Muscle layer of duodenum (tissue), 2 donors: Measurements from ENCODE around the gene EIF5.

Source experiments
- H3K27ac ChIP-seq: one replicate; pipeline ENCODE4 v1.7.0; 2013; ENCODE audit warnings: mild to moderate bottlenecking, low read length
- H3K27me3 ChIP-seq: one replicate; pipeline ENCODE4 v1.7.0; 2013; ENCODE audit warnings: low read depth, mild to moderate bottlenecking, control low read depth, low read length
- H3K36me3 ChIP-seq, 2 donors: one replicate each; pipeline ENCODE4 v1.7.0; 2013; ENCODE audit warnings: low read length in 2 of 2, control low read depth in 1 of 2, mild to moderate bottlenecking in 1 of 2; ENCODE audit not compliant: insufficient read depth in 2 of 2, control insufficient read depth in 1 of 2
- H3K4me1 ChIP-seq, 2 donors: one replicate each; pipeline ENCODE4 v1.7.0; 2013; ENCODE audit warnings: low read length in 2 of 2, mild to moderate bottlenecking in 2 of 2, control low read depth in 1 of 2, moderate library complexity in 1 of 2; ENCODE audit not compliant: insufficient read depth in 2 of 2, control insufficient read depth in 1 of 2
- H3K4me3 ChIP-seq, 2 donors: one replicate each; pipeline ENCODE4 v1.7.0; 2013; ENCODE audit warnings: low read length in 2 of 2, low read depth in 1 of 2, mild to moderate bottlenecking in 1 of 2
- H3K9me3 ChIP-seq, 2 donors: one replicate each; pipeline ENCODE4 v1.7.0; 2013; ENCODE audit warnings: low read length in 2 of 2, control low read depth in 1 of 2, mild to moderate bottlenecking in 1 of 2; ENCODE audit not compliant: control insufficient read depth in 1 of 2
- donor health status: healthy.

EIF5 gene

DNA sequence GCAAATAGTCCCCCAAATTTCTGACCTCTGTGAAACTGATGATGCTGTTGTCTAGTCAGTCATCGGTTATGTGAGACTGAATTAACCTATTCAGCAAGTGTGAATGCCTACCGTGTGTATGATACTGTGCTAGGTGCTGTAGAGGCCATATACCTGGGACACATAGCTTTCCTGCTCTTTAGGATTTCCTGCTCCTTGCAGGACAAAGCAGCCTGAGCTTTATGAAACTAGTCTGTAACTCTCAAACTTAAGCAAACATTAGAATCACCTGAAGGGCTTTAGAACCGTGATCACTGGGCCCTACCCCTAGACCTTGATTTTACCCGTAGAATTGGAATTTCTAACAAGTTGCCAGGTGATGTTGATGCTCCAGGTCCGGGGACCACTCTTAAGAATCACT, 58.1 kb downstream of the EIF5 start:
- no peaks in the 10 kb centered on the region for H3K9me3 ChIP-seq
- no peaks in the 10 kb centered on the region for H3K27me3 ChIP-seq
- peaks cover 7 to 67% of the 10 kb centered on the region in 2 donors for H3K4me1 ChIP-seq
- H3K36me3 ChIP-seq: peaks cover 0 to under 1% of the 10 kb centered on the region in 2 donors
- no peak overlapping the region for H3K27ac ChIP-seq
- H3K4me3 ChIP-seq: no peak overlapping the region

DNA sequence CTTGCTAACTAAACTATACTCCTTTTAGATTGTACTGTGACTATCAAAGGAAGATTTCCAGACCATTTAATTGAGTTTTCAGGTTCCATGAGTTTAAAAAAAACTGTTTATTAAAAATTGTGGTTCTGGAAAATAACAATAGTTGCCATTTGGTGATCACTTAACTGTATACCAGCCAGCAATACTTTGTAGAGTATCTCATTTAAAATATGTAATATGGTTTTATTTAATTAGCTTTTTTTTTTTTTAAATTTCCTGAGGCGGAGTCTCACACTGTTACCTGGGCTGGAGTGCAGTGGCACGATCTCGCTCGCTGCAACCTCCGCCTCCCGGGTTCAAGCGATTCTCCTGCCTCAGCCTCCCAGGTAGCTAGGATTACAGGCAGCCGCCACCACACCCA, 58.5 kb downstream of the EIF5 start:
- no peak overlapping the region for H3K4me3 ChIP-seq
- H3K36me3 ChIP-seq: no peaks in the 10 kb centered on the region
- H3K27ac ChIP-seq: no peak overlapping the region
- no peaks in the 10 kb centered on the region for H3K9me3 ChIP-seq
- peaks cover 7 to 65% of the 10 kb centered on the region in 2 donors for H3K4me1 ChIP-seq
- H3K27me3 ChIP-seq: no peaks in the 10 kb centered on the region

DNA sequence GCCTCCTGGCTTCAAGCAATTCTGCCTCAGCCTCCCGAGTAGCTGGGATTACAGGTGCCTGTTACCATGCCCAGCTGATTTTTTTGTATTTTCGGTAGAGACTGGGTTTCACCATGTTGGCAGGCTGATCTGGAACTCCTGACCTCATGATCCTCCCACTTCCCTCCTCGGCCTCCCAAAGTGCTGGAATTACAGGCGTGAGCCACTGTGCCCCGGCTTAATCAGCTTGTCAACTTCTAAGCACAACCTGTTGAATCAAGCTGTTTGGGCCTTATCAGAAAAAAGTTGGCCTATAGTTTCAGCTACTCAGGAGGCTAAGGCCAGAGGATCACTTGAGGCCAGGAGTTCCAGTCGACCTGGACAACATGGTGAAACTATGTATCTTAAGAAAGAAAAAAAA, 59.0 kb downstream of the EIF5 start:
- no peaks in the 10 kb centered on the region for H3K9me3 ChIP-seq
- H3K4me3 ChIP-seq: no peak overlapping the region
- H3K36me3 ChIP-seq: no peaks in the 10 kb centered on the region
- no peaks in the 10 kb centered on the region for H3K27me3 ChIP-seq
- peaks cover 7 to 65% of the 10 kb centered on the region in 2 donors for H3K4me1 ChIP-seq
- H3K27ac ChIP-seq: no peak overlapping the region

DNA sequence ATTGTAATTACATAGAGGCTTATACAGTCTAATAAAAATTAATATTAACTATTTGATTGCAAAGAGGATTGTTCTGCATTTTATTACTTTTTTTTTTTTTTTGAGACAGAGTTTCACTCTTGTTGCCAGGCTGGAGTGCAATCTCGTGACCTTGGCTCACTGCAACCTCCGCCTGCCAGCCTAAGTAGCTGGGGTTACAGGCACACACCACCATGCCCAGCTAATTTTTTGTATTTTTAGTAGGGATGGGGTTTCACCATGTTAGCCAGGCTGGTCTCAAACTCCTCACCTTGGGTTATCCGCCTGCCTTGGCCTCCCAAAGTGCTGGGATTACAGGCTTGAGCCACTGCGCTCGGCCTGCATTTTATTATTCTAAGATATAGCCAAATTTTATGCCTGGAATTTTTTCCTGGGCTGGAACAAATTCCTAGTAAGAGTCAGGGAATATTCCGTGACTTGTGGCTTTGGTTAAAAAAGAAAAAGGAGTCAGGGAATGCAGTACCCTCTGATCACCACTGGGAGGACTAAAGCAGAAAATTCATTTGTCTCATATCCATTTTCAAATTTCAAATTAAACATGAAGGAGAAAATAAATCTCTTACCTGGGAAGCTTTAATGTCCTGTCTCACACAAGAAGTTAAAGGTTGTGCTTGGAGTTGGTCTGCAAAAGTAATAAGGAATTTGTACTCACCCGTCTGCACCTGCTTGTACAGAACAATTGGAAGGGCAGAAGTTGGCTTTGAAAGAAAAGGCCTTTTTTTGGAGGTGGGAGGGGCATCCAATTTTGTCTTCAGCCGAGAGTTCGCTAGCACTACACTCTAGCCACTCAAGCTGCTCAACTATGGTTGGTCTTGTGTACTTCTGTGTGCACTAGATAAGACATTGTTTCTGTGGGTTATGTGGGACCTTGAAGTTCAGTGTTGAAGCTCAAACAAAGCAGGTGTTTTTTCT, 59.9 kb downstream of the EIF5 start:
- Histone ChIP-seq H3K4me3 (no peak overlapping the region), H3K27me3 (no peaks in the 10 kb centered on the region), H3K27ac (no peak overlapping the region), H3K4me1 (peaks cover 7 to 67% of the 10 kb centered on the region in 2 donors), H3K9me3 (no peaks in the 10 kb centered on the region), H3K36me3 (no peaks in the 10 kb centered on the region)
